HEK293T (cell line): ENCODE results near the gene SH3GL2.

Experiments used
- CTCF ChIA-PET: fragments of 350-600 bp; formaldehyde crosslinking; extraction: SDS; loops from one replicate; lab custom pipeline; 2021; ENCODE audit warnings: antibody characterized with exemption, inconsistent platforms; lab: Yijun Ruan, JAX
- POLR2A ChIA-PET: fragments of 350-600 bp; formaldehyde crosslinking; extraction: SDS; loops from one replicate; lab custom pipeline; 2020; ENCODE audit warnings: antibody characterized with exemption, inconsistent platforms; lab: Yijun Ruan, JAX
- DNase-seq: peaks from one replicate; pipeline ENCODE4 v3.0.0; 2012; ENCODE audit warnings: mixed read lengths; ENCODE audit errors: extremely low spot score
- ARNT ChIP-seq: fragments of 450-650 bp; IDR thresholded peaks from 2 replicates; pipeline ENCODE4 v1.6.1; 2017; ENCODE audit warnings: mild to moderate bottlenecking
- BHLHE40 ChIP-seq: fragments of 450-650 bp; IDR thresholded peaks from 2 replicates; pipeline ENCODE4 v1.6.1; 2016; ENCODE audit warnings: mild to moderate bottlenecking, moderate library complexity, borderline replicate concordance
- CTBP1 ChIP-seq: fragments of 450-650 bp; IDR thresholded peaks from 2 replicates; pipeline ENCODE4 v1.6.1; 2016; ENCODE audit warnings: borderline replicate concordance
- ELF4 ChIP-seq: fragments of 450-650 bp; IDR thresholded peaks from 2 replicates; pipeline ENCODE4 v1.6.1; 2017; ENCODE audit warnings: antibody characterized with exemption
- FOXA1 ChIP-seq: fragments of 450-650 bp; IDR thresholded peaks from 2 replicates; pipeline ENCODE4 v1.6.1; 2016; ENCODE audit warnings: mild to moderate bottlenecking
- FOXK2 ChIP-seq: fragments of 450-650 bp; IDR thresholded peaks from 2 replicates; pipeline ENCODE4 v1.6.1; 2016; ENCODE audit warnings: mild to moderate bottlenecking
- FOXM1 ChIP-seq: fragments of 450-650 bp; IDR thresholded peaks from 2 replicates; pipeline ENCODE4 v1.6.1; 2017; ENCODE audit warnings: mild to moderate bottlenecking, borderline replicate concordance
- HDGF ChIP-seq: fragments of 450-650 bp; IDR thresholded peaks from 2 replicates; pipeline ENCODE4 v1.6.1; 2017; ENCODE audit warnings: antibody characterized with exemption, borderline replicate concordance
- L3MBTL2 ChIP-seq: fragments of 450-650 bp; conservative IDR thresholded peaks from 2 replicates; pipeline ENCODE4 v1.6.1; 2016; ENCODE audit warnings: mild to moderate bottlenecking
- LEF1 ChIP-seq: fragments of 450-650 bp; IDR thresholded peaks from 2 replicates; pipeline ENCODE4 v1.6.1; 2017; ENCODE audit warnings: mild to moderate bottlenecking, borderline replicate concordance
- NFRKB ChIP-seq: fragments of 450-650 bp; IDR thresholded peaks from 2 replicates; pipeline ENCODE4 v1.6.1; 2016; ENCODE audit warnings: mild to moderate bottlenecking, moderate library complexity
- SP1 ChIP-seq: fragments of 450-650 bp; IDR thresholded peaks from 2 replicates; pipeline ENCODE4 v1.6.1; 2017
- SUZ12 ChIP-seq: fragments of 450-650 bp; IDR thresholded peaks from 2 replicates; pipeline ENCODE4 v1.6.1; 2016; ENCODE audit warnings: mild to moderate bottlenecking
- TARDBP ChIP-seq: fragments of 450-650 bp; IDR thresholded peaks from 2 replicates; pipeline ENCODE4 v1.6.1; 2016
- ZNF384 ChIP-seq: fragments of 450-650 bp; IDR thresholded peaks from 2 replicates; pipeline ENCODE4 v1.6.1; 2016
- TF ChIP-seq, protein P1 (sequence below): fragments of 450-650 bp; IDR thresholded peaks from 2 replicates; pipeline ENCODE4 v1.6.1; 2016

Gene SH3GL2

DNA sequence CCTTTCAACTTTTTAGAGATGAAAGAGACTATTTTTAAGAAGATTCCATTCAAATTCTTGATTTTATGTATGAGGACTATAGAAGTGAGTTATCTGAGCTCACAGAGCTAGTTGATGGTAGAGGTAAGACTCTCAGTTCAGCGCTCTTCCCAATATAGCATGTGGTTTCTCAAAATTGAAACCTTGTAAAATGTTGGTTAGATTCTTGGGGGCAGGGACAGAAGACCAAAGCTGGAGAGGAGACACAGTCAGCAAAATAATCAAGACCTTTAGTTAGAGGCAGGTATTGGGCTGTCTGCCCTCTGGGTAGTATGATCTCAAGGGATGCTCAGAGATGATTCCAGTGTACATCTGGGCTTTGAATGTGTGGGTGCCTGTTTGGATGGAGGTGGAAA, 246.4 kb downstream of the SH3GL2 start:
- POLR2A ChIA-PET, result no interaction called here
- CTCF ChIA-PET, result interaction anchor here (0.6 to 1.2 kb wide), 2 partner anchors 13 to 184 kb away, joined by 3 to 6 read pairs; no protein-coding TSS in a partner anchor
- TF ChIP-seq SUZ12 (no peak), L3MBTL2 (no peak)
- no peak for DNase-seq

DNA sequence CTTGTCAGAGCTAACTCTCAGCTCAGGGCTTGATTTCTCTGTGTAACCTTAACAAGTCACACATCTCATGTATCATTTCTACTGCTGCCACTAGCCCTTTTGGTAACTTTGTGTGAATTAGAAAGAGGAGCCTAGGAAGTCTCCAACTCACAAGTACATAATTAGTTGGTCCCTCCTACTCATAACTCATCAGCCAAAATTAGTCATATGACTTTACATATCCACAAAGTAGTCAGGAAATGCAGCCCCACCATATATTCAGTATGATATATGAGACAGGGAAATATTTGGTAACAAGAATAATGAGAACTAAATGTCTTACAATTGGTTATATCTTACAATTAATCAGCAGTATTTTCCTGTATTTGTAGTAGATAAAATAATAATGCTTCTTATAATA, 250.2 kb downstream of the SH3GL2 start:
- DNase-seq, result no peak
- TF ChIP-seq SP1 (no peak), SUZ12 (no peak), FOXM1 (no peak), ELF4 (no peak), FOXA1 (no peak), L3MBTL2 (no peak), LEF1 (no peak), CTBP1 (no peak), ZNF384 (no peak), ARNT (no peak)
- TF ChIP-seq, protein P1, sequence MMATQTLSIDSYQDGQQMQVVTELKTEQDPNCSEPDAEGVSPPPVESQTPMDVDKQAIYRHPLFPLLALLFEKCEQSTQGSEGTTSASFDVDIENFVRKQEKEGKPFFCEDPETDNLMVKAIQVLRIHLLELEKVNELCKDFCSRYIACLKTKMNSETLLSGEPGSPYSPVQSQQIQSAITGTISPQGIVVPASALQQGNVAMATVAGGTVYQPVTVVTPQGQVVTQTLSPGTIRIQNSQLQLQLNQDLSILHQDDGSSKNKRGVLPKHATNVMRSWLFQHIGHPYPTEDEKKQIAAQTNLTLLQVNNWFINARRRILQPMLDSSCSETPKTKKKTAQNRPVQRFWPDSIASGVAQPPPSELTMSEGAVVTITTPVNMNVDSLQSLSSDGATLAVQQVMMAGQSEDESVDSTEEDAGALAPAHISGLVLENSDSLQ, result no peak
- POLR2A ChIA-PET, result no interaction called here
- CTCF ChIA-PET, result no interaction called here

DNA sequence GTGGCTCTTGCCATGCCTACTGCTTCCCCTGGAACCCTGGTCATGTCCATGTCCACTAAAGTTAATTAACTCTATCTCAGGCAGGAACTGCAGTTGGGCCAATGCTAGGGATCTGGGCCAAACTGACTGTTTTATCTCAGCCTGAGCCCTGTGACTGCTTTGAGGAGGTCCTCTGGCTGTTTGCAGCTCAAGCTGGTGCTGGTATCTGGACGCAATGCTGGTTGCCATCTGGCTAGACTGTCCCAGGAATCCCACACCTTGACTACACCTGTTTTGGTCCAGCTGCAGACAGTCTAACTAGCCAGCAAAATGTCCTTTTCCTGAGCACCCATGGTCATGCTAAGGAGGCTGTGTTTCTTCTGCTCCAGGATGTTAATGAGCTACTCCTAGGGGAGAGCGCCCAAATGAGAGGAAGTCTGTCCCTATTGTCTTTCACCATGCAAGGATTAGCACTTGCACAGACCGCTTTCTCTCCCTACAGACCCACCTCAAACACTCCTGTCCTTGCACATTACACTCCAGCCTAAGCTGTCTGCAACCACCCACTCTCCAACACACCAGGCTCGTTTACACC, 251.0 kb downstream of the SH3GL2 start:
- CTCF ChIA-PET, result no interaction called here
- no peak for DNase-seq

DNA sequence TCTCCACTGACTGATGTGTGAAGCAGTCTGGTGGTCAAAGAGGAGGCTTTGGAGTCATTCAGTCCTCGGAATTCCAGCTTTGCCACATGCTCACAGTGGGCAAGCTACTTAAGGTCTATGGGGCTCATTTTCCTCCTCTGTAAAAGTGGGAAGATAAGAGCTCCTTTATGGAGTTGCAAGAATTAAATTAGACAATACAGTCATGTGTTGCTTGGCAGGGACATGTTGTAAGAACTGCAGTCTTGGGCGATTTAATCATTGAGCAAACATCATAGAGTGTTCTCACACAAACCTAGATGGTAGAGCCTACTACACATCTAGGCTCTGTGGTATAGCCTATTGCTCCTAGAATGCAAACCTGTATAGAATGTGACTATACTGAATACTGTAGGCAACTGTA, 253.9 kb downstream of the SH3GL2 start:
- ChIA-PET POLR2A (no interaction called here), CTCF (interaction anchor here (0.8 kb wide), 1 partner anchor 301 kb away, joined by 3 read pairs; no protein-coding TSS in a partner anchor)

More for the DNA sequence above, 251.0 kb downstream of the SH3GL2 start:
- POLR2A ChIA-PET, result no interaction called here
- no peak for TF ChIP-seq TARDBP
- TF ChIP-seq FOXA1, result no peak
- TF ChIP-seq FOXK2, result no peak
- no peak for TF ChIP-seq CTBP1
- TF ChIP-seq HDGF, result no peak
- TF ChIP-seq BHLHE40, result no peak
- no peak for TF ChIP-seq NFRKB
- TF ChIP-seq ZNF384, result no peak
- no peak for TF ChIP-seq SP1
- TF ChIP-seq, protein P1, result no peak
- TF ChIP-seq LEF1, result no peak
- no peak for TF ChIP-seq ARNT
- TF ChIP-seq L3MBTL2, result no peak
- no peak for TF ChIP-seq FOXM1
- no peak for TF ChIP-seq ELF4
- TF ChIP-seq SUZ12, result no peak

DNA sequence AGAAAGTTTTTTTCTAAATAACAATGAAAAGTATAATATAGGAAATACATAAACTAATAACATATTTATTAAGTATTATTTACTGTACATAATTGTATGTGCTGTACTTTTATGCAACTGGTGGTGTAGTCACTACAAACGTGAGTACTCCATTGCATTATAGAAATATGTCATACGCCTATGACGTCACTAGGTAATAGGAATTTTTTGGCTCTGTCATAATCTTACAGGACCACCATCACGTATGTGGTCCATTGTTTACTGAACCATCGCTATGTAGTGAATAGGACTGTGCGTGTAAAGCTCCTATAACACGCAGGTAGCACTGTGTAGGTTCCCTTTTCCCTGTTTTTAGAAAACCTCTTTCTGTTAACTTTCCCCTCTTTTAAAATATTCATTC, 255.0 kb downstream of the SH3GL2 start:
- POLR2A ChIA-PET, result no interaction called here
- TF ChIP-seq NFRKB (no peak), TARDBP (no peak), FOXK2 (no peak)
- no peak for DNase-seq
- CTCF ChIA-PET, result interaction anchor here (0.6 to 0.8 kb wide), 3 partner anchors 67 to 1344 kb away, joined by 3 to 7 read pairs (median 3); no protein-coding TSS in a partner anchor

More for the DNA sequence above, 253.9 kb downstream of the SH3GL2 start:
- DNase-seq, result no peak
- TF ChIP-seq L3MBTL2 (no peak), NFRKB (no peak), FOXM1 (no peak), ARNT (no peak), FOXA1 (no peak), LEF1 (no peak), ZNF384 (no peak), SUZ12 (no peak), TARDBP (no peak), FOXK2 (no peak), ELF4 (no peak), SP1 (no peak), BHLHE40 (no peak)
- TF ChIP-seq, protein P1, result no peak

DNA sequence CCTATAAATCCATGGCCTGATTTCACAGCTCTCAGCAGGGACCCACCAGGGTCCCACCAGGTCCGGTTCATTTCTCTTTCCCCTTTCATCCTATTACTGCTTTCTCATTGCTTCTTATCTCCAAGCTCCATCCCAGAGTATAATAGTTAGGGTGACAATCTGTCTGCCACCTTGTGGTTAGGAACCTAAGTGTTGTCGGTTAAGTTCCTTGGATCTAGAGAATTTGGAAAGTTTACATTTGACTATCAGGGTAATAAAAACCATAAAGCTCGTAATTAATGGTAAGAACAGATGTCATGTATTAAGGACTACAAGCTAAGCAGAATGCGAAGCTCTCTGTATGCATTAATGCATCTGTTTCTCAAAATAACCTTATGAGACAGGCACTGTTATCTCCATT, 259.1 kb downstream of the SH3GL2 start:
- ChIA-PET CTCF (interaction anchor here (0.7 to 1.0 kb wide), 4 partner anchors 13 to 308 kb away, joined by 4 to 7 read pairs (median 6); no protein-coding TSS in a partner anchor), POLR2A (no interaction called here)
- no peak for DNase-seq
- TF ChIP-seq FOXM1 (no peak), TARDBP (no peak), HDGF (no peak), ELF4 (no peak), SUZ12 (no peak)
- TF ChIP-seq, protein P1, result no peak
